HG03439 (cell line): ENCODE data around the gene FCHSD2.
"Not testable (repeated sequence)": the region's sequence is repeated elsewhere in the genome, so short reads cannot be mapped to it uniquely, and the experiment has no call there.

Experiments used
- ATAC-seq: cut with Tn5 transposase; IDR thresholded peaks from one replicate; pipeline ENCODE4 v1.9.1; 2021; ENCODE audit warnings: mild to moderate bottlenecking, moderate library complexity; ENCODE audit not compliant: unreplicated experiment

FCHSD2 gene

GRCh38 chr11:72940417-72940816, 201.7 kb downstream of the FCHSD2 start:
- no peak for ATAC-seq

- no peak for ATAC-seq
Measured at GRCh38 chr11:72939031-72939430, 203.1 kb downstream of the FCHSD2 start.

DNA sequence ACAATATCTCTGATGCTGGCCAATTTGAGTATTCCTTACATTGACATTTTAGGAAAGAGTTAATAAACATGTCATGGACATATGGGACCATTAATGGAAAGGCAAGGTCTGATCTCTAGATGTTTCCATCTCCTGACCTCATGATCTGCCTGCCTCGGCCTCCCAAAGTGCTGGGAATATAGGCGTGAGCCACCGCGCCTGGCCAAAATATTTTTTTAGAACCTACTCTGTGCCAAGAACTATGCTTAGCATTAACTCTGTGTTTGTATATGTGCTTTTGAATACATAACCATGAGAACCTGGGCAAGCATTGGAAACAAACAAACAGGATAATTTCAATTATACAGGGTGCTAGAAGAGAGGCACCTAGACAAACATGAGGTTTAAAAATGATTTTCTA, 204.7 kb downstream of the FCHSD2 start:
- no peak for ATAC-seq

DNA sequence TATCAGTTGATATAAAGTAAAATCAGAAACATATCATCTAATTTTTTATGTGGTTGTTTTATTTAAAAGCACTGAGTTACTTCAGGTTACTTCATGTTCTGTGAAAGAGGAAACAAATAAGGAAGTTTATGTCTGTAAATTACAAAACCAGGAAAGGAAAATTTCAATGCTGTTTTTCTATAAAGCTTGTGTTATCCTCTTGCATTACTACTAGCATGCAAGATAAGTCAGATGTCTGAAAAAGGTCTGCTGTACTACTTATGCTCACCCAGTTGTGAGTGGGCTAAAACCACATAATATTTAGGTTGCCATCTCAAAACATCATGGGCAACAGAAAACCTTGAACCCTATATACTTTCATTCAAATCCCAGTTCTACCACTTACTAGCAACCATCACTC, 206.4 kb downstream of the FCHSD2 start:
- ATAC-seq, result no peak

GRCh38 chr11:72932132-72932570, 210.0 kb downstream of the FCHSD2 start:
- ATAC-seq, result no peak

GRCh38 chr11:72930008-72930407, 212.1 kb downstream of the FCHSD2 start:
- no peak for ATAC-seq

- ATAC-seq, result no peak
Measured at GRCh38 chr11:72929256-72929655, 212.9 kb downstream of the FCHSD2 start.

DNA sequence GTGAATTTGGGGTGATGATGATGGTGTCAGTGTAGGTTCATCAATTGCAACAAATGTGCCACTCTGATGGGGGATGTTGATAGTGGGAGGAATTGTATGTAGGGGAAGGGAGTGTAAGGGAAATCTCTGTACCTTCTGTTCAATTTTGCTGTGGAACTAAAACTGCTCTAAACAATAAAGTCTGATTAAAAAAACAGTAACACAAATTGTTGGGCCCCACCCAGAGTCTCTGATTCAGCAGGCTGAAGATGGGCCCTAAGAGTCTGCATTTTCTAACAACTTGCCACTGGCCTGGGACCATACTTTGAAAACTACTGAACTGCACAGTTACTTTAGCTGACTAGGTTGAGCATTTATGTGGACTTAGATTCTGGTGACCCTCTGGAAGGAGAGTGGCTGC, 214.7 kb downstream of the FCHSD2 start:
- ATAC-seq, result no peak

DNA sequence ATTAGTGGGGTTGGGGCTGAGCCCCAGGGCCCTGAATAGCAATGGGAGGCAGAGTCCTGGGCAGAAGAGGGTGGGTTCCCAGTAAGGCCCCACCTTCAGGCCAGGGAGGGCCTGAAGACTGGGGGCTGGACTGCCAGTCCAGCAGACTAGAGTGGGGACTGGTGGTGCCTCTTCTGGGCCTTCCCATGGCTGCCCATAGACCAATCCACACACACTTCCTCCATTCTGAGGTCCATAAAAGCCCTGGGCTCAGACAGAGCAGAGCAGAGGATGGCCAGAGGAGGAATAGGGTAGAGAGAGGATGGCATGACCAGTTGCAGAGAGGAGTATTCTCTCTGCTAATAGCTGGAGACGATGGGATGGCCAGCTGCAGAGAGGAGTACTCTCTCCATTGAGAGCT, 216.0 kb downstream of the FCHSD2 start:
- no peak for ATAC-seq

DNA sequence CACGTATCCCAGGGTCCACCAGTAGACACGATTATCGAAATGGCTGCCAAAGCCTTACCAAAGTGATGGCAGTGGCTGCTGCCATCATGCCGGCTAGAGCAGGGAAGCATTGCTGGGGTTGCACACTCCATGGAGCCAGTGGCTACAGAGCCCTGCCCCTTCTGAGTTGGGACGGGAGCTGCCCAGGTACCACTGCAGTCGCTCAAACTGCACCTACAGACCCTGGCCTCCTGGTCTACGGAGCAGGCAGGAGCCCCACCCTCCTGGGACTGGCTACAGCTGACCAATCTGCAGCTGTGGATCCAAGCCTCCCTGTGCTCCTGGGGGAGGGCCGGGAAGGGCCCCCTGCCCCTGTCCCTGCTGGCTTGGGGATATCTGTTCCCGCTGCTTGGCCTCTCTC, 216.5 kb downstream of the FCHSD2 start:
- ATAC-seq, result no peak

GRCh38 chr11:72924568-72925190, 217.4 kb downstream of the FCHSD2 start:
- ATAC-seq, result no peak

GRCh38 chr11:72921028-72921716, 220.9 kb downstream of the FCHSD2 start:
- no peak for ATAC-seq

DNA sequence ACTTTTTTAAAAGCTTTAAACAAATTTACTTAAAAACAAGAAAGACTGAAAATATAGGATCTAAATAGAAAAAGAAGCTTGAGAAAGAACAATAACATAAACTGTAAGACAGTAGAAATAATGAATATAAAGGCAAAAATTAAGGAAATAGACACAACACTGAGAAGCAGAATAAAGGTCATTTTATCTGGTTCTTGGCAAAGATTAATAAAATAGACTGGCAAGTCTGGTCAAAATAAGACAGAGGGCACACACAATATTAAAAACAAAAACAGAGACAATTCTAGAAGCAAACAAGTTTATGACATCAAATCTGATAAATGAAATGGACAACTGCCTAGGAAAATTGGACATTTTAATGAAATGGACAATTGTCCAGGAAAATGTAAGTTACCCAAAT, 222.1 kb downstream of the FCHSD2 start:
- ATAC-seq, result no peak

DNA sequence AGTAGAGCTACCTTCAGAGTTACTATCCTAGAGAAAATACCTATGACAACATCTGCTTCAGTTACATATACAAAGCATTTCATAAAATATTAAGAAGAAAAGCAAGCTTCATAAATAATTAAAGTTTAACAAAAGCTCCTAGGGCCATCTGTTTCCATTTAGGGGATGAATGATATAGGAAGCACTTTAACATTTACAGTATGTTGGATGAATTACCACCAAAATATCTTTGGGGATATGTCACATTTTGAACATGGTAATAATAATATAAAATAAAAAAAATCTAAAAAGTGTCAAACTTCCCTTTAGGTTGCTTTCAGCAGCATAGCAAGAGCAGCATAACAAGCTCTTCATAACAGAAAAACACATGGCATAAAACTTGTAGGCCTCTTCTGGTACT, 223.3 kb downstream of the FCHSD2 start:
- no peak for ATAC-seq

DNA sequence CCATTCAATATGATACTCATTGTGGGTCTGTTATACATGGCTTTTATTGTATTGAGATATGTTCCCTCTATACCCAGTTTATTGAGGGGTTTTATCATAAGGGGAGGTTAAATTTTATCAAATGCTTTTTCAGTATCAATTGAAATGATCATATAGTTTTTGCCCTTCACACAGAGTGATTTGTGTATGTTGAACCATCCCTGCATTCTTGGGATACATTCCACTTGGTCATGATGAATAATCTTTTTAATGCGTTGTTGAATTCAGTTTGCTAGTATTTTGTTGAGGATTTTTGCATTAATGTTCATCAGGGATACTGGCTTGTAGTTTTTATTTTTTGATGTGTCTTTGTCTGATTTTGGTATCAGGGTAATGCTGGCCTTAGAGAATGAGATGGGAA, 229.9 kb downstream of the FCHSD2 start:
- ATAC-seq, result no peak

GRCh38 chr11:72909558-72910388, 232.3 kb downstream of the FCHSD2 start:
- ATAC-seq, result not testable (repeated sequence)

DNA sequence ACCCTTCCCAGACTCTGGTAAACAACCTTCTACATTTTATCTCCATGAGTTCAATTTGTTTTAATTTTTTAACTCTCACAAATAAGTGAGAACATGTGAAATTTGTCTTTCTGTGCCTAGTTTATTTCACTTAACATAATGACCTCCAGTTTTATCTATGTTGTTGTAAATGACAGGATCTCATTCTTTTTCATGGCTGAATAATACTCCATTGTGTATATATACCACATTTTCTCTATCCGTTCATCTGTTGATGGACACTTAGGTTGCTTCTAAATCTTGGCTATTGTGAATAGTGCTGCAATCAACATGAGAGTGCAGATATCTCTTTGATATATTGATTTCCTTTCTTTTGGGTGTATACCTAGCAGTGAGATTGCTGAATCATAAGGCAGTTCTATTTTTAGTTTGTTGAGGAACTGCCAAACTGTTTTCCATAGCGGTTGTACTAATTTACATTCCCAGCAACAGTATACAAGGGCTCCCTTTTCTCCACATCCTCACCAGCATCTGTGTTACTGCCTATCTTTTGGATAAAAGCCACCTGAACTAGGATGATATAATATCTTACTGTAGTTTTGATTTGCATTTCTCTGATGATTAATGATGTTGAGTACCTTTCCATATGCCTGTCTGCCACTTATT, 234.0 kb downstream of the FCHSD2 start:
- ATAC-seq, result no peak

- no peak for ATAC-seq
Measured at GRCh38 chr11:72904016-72904415, 238.1 kb downstream of the FCHSD2 start.

- no peak for ATAC-seq
Measured at GRCh38 chr11:72901374-72901773, 240.7 kb downstream of the FCHSD2 start.

DNA sequence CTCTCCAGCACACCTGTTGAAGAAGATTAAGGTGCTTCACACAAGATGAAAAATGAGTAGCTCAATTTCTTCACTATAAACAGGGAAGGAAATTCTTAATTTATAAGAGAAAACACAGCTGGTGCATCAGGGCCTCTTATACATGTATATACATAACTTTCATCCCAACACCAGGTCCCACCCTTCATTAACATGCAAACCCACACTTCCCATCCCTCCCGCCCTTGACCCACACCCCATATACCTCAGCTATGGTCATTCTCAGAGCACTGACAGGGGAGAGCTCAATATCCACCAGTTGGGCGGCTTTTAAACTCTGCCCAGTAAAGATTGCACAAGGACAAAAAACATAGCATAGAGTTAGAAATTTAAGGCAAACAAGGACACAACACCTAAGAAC, 242.1 kb downstream of the FCHSD2 start:
- ATAC-seq, result no peak

DNA sequence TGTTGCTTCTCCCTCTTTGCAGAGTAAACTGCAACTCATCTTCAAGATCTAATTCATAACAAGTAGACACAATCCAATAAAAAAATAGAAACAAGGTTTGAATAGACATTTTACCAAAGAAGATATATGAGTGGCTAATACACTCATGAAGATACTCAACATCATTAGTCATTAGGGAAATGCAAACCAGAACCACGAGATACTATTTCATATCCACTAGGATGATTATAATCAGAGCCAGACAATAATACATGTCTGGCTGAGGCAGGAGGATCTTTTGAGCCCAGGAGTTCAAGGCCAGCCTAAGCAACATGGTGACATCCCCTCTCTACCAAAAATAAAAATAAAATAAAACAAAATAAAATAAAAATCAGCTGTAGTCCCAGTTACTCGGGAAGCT, 242.9 kb downstream of the FCHSD2 start:
- no peak for ATAC-seq
